Measurements from ENCODE around the gene TP53RK.

The TP53RK gene

GRCh38 chr20:46705378-46705729 is 16.1 kb upstream of the TP53RK start:
- DNase-seq = no peak

GRCh38 chr20:46704714-46705377 is 15.6 kb upstream of the TP53RK start:
- no peak for DNase-seq

DNA sequence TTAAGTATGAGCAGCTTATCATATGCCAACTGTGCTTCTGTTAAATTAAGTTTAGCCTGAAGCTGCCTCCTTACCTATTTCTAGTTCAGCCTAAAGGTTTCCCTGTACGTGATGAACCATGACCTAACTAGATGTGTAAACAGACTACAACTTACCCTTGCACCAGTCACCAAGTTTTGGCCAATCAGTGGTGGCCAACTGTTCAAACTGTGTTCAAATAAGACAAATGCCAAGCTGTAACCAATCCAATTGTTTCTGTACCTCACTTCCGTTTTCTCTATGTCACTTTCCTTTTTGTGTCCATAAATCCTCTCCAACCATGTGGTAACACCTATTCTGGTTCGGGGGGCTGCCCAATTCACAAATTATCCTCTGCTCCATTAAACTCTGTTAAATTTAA is 14.2 kb upstream of the TP53RK start:
- DNase-seq = no peak

- no peak for DNase-seq
Observed at GRCh38 chr20:46702447-46703203, 13.4 kb upstream of the TP53RK start.

- DNase-seq = no peak
Observed at GRCh38 chr20:46701986-46702385, 12.7 kb upstream of the TP53RK start.

DNA sequence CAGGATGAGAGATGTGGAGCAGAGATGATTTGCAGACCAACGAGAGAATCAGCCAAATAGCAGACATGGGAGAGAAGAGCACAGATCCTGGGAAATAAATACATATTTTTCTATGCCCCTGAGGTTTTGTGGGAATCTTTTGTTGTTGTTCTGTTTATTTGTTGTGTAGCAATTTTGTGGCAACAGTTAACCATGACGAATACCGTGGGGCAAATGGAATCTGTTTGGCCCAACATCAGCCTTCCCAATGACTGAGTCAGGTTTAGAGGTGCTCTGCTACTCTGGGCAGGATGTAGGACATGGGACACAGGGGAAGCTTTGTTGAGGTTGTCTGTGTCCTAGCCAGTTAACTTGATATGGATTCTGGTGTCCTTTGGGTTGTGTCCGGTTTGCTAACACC is 12.3 kb upstream of the TP53RK start:
- DNase-seq = no peak

- DNase-seq = no peak
Observed at GRCh38 chr20:46701057-46701456, 11.8 kb upstream of the TP53RK start.

GRCh38 chr20:46700481-46700880 is 11.2 kb upstream of the TP53RK start:
- no peak for DNase-seq

GRCh38 chr20:46699651-46700359 is 10.6 kb upstream of the TP53RK start:
- no peak for DNase-seq

- no peak for DNase-seq
Observed at GRCh38 chr20:46698788-46699187, 9.5 kb upstream of the TP53RK start.

GRCh38 chr20:46696791-46697279 is 7.6 kb upstream of the TP53RK start:
- DNase-seq = no peak

DNA sequence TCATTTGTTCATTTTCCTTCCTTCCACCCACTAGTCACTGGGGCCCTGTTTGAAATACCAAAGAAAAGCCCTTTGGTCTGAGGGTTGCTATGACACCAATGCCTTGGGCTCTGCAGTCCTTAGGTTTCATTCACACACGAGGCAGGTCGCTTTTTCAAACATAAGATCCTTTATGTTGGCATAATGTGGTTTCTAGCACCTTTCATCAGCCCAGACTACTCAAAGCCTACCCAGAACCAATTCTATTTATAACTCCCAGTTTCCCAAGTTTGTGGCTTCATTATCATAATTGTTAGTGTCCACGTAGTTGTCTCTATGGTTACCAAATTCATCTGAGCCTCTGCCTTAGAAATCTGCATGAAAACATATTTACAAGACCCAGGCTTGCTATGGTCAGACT is 6.6 kb upstream of the TP53RK start:
- no peak for DNase-seq

DNA sequence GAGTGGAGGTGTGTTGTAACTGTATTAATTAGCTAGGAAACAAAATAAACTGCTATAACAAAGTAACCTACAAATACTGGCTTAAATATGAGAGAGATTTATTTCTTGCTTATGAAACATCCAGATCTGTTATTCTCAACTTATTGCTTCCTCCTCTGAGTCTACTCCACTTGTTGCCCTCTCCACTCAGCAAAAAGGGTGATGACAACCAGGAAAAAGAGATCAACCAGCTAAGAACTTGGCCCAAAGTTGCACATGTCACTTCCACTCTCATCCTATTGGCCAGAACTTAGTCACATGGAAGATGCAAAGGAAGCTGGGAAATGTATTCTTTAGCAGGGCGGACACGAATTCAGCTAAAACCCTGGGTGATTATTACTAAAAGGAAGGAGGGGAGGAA is 5.2 kb upstream of the TP53RK start:
- DNase-seq = peak; percentile 36

GRCh38 chr20:46691196-46691595 is 2.0 kb upstream of the TP53RK start:
- no peak for DNase-seq

DNA sequence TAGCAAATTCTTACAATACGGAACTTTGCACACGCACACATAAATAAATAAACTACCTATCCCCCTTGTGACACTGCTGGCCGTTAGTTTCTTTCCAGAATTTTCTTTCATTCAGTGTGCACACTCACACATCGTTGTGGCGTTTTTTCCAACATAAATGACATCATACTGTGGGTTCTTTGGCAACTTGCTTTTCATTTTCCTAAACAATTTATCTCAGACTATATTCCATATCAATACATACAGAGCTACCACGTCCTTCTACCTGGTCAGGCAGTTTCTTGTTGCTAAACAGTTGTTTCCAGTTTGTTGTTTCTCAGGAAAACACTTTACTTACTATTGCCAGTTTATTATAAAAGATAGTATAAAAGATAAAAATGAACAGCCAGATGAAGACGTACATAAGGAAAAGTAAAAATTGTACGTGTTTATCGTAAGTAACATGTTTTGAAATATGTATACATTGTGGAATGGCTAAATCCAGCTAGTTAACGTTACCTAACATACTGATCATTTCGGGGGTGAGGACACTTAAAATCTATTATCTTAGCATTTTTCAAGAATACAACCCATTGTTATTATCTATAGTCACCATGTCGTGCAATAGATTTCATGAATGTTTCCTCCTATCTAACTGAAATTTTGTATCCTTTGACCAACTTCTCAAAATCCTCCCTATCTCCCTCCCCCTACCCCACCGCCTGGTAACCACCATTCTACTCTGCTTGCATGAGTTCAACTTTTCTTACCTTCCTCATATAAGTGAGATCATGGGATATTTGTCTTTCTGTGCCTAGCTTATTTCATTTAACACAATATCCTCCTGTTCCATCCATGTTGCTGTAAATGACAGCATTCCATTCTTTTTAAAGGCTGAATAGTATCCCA is 1.2 kb upstream of the TP53RK start:
- DNase-seq = no peak

DNA sequence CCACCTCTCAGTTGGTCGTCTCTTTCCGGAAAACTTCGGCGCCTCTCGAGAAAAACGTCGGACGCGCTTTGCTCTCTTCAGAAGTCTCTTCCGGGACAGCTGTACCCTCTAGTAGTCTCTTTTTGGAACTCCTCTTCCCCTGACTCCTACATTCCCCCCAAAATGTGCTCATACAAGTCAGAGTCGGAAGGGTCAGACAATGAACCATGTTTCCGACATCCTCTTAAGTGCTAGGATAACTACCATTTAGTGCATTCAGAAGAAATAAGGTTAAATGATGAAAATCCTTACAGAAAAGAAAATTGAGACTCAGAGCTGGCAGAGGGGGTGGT is 476 bp upstream of the TP53RK start:
- DNase-seq = no peak

DNA sequence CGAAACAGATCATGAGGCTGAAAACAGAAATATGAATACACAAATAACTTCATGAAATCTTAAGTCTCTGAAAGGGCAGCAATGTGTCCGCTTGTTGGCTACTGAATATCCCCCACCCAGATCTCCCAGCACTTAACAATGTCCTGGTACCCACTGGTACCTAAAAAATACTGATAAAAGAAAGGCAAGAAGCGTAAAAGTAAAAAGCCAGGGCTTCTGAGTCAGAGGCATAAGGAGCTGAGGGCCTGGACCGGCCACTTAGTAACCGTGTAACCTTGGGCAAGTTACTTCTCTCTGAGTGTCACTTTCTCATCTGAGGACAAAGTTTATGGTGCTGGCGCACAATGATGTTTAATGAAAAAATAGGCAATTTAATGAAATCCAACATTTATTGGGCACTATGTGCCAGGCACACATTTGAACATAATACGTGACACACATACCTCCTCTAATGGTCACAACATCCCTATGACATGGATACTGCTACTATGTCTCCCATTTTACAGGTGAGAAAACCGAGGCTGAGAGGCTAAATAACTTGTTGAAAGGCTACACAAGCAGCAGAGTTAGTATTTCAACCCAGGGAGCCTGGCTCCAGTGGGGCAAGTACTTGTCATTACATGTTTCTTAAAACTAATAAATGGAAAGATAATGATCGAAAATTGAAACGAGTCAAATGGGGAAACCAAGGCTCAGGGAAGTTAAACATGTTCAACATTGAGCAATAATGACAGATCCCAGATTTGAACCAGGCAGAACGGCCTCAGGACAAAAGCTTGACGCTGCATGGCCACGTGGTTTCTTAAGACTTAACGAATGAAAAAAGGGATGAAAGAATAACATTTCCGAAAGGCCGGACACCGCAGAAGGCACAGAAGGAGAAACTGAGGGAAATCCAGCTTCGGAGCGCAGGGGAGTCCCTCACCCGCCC is 828 bp downstream of the TP53RK start:
- DNase-seq = no peak

GRCh38 chr20:46683939-46684750 is 5.1 kb downstream of the TP53RK start:
- no peak for DNase-seq

- no peak for DNase-seq
Observed at GRCh38 chr20:46683668-46683938, 5.6 kb downstream of the TP53RK start.

- DNase-seq = no peak
Observed at GRCh38 chr20:46683011-46683667, 6.1 kb downstream of the TP53RK start.

Data from CD4-positive, alpha-beta T cell treated with Interleukin-10 for 1 hour (primary cell).